ENCODE data around the gene JMJD7. TPM values are rescaled to one million over a fixed set of nuclear protein-coding genes. Genes with fewer than 3 reads are reported as not detected.

Gene JMJD7
- total RNA-seq, 1 donor from 2014 or later = 9.4 TPM

DNA sequence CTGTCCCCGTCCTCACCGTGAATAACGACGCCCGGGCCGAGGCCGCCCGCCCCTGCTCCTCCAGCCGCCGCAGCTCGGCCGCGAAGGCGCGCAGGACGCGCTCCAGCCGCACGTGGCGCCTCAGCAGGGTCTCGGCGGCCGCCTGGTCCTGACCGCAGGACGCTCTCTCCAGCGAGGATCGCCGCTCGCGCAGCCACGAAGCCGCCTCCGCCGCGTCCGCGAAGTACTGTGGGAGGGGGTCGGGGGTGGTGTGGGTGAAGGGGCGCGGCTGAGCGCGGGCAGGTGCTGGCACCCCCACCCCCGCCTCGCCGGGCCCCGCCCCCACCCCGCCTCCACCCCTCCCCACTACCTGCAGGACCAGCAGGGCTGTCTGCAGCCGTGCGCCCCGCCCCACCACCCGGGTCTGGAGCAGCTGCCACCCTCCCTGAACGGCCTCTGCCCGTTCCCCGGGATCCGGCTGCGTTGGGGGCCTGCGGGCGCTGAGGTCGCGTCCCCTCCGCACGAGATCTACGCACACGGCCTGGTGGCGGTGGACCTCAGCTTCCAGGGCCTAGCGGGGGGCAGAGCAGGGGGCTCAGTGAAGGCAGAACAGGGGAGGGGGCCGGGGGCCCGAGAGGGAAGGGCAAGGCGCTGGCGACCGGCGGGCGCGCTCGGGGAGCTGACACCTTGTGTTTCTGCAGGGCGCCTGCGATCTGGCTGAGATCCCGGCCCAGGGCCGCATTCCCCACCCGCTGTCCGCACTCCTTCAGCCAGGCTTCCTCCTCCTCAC is 54.2 kb downstream of the JMJD7 start:
- no peak for DNase-seq (ENCODE audit: low read depth)

DNA sequence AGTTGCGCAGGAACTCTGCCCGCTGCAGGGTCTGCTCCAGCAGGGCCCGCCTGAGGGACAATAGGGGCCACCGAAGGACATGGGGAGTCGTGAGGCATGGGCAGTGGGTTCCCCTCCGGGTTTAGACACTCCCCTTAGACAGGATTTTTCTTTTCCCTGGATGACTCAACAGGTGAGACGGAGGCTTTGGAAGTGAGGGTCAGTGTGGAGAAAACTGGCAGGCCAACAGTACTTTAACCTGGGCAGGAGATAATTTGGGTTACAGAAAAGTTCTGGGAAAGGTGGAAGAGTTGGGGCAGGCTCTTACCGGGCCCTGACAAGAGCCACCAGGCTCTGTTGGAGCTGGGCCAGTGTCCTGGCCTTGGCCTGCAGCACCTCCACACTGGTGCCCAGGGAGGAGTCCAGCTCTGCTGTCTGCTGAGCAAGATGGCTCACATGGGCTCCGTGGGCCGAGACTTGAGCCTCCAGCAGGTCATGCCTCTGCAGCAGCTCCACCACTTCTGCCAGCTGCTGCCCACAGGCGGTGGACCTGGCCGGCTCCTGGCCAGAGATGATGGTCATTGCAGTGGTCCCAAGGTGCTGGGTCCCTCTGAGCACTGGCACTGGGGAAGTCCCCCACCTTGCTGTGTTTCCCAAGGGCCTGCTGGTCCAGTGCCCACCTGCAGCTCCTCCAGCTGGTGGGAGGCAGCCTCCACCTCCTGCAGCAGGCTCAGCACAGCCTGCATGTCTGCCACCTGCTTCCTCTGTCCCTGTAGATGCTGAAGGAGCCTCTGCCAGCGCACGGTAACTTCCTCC is 55.0 kb downstream of the JMJD7 start:
- no peak for DNase-seq (ENCODE audit: low read depth)

DNA sequence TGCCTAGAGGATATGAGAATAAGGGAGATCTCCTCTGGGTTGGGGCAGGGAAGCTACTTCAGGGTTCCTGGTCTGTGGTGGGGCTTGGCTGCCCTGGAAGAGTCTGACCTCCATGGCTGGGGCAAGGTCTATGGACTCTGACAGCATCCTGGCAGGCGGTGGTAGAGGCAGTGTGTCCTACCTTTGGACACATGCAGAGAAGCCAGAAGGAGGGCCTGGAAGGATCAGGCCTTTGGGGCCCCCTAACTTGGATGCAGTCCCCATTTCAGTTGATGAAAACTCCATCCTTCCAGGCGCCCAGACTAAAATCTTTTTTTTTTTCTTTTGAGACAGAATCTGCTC is 55.6 kb downstream of the JMJD7 start:
- DNase-seq (ENCODE audit: low read depth) = no peak

DNA sequence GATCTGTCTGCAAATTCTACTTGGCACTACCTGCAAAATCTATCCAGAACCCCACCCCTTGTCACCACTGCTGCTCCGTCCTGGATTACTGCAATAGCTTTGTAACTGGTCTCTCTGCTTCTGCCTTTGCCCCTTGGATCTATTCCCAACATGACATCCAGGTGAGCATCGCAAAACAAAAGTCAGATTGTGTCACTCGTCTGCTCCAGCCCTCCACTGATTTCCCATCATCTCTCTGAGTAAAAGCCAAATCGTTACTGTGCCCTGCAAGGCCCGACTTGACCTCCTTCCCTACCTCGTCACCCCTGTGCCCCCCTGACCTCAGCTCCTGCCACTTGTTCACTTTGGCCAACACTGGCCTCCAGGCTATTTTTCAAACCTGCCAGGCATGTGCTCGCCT is 56.6 kb downstream of the JMJD7 start:
- no peak for DNase-seq (ENCODE audit: low read depth)

GRCh38 chr15:41885321-41885720 is 57.4 kb downstream of the JMJD7 start:
- DNase-seq (ENCODE audit: low read depth) = no peak

DNA sequence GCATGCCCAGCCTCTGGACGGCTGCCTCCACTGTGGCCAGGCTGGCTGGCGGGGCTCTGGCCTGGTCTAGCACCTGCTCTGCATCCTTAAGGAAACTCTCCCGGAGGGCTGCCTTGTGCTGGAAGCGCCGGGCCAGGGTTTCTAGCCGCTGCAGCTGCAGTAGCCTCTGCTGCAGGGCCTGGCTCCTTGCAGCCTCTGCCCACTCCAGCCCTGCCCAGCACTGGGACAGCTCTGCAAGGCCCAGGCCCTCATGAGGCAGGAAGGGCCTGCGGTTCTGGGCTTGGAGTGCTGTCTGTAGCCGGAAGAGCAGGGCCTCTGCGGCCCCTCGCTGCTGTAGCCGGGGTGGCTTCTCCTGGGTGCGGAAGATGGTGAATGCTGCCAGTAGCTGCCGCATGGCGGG is 57.9 kb downstream of the JMJD7 start:
- DNase-seq (ENCODE audit: low read depth) = no peak

- DNase-seq (ENCODE audit: low read depth) = no peak
Observed at GRCh38 chr15:41886741-41887140, 58.8 kb downstream of the JMJD7 start.

DNA sequence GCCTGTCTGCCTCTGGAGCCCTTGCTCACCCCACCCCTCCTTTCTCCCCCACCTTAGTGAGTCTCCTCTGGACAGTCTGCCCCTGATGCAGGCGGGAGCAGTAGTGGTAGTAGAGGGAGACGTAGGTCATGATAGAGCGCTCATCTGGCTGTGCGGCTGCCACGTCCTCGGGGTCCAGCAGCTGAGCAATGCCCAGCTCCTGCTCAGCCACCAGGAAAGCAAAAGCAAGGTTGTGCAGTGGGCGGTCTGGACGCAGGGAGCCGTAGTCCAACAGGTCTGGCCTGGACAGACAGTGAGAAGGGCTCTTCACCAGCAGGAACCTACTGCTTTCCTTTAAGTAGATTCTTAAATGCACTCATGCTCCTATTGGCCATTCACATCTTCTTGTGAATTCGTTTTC is 59.3 kb downstream of the JMJD7 start:
- no peak for DNase-seq (ENCODE audit: low read depth)

Small RNAs within 50 kb of the gene (microRNA-seq; reads per million reads assigned to microRNA genes)
- not detected for gene MIR4310

Other genes with a start within 250 kb of the JMJD7 start
- gene MGA, start 167.7 kb upstream of the JMJD7 start, total RNA-seq = 21.4 and 27.5 TPM in 2 replicates
- 11.1 and 14.9 TPM in 2 replicates for gene MAPKBP1, start 53.6 kb upstream of the JMJD7 start, total RNA-seq
- gene PLA2G4B, start 10.8 kb downstream of the JMJD7 start, total RNA-seq = 2.0 and 4.1 TPM in 2 replicates
- 0.26 and 0.45 TPM in 2 replicates for gene SPTBN5, start 66.0 kb downstream of the JMJD7 start, total RNA-seq
- 5.1 and 9.7 TPM in 2 replicates for gene EHD4, start 144.5 kb downstream of the JMJD7 start, total RNA-seq
- gene PLA2G4E, start 192.9 kb downstream of the JMJD7 start, total RNA-seq = not detected in 2 replicates

Measured in myocyte (in vitro differentiated cells).